Ramos (cell line): ENCODE data around the gene RERE.

ENCODE experiments used
- in situ Hi-C: fragments of 300-500 bp; cut with MboI; formaldehyde crosslinking; loops from one replicate; pipeline ENCODE4 v1.14.3; 2022; ENCODE audit warnings: low sequenced_read_pairs; ENCODE audit not compliant: unreplicated experiment

RERE gene

DNA sequence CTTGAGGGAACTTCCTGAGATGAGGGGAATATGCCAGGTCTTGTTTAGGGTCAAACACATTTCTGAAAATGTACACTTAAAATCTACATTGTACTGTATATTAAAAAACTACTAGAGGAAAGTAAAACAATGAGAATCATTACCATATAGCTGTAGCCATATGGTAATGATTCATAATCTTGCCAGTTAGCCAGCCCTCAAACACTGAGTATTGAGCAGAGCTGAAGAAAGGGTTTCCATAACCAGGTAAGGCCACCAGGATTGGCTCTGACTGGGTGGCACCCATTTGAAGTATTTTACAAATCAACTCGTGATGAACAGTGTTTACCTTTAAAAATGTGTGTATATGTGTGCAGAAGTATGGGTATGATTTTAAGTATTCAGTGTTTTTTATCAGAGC lies 272.8 kb downstream of the RERE start:
- in situ Hi-C loops, result loop anchor here (25.0 kb wide), 1 partner anchor 518 kb away; the partner anchor contains the start of gene SLC2A5

DNA sequence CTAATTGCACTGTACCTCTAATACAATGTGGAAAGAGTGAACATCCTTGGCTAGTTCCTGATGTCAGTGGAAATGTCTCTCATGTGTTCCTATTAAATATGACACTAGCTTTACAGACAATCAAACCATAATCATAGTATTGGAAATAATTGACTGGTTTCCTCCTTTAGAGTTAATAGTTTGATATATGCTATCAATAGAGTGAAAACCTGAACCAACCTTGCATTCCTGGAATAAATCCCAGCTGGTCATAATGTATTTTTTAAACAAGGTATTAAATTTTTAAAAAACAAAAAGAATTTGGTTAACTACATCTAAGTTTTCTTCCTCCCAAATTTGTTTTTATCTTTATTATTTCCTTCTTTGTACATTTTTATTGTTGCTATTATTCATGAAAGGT lies 273.5 kb downstream of the RERE start:
- in situ Hi-C loops, result loop anchor here (25.0 kb wide), 1 partner anchor 518 kb away; the partner anchor contains the start of gene SLC2A5

DNA sequence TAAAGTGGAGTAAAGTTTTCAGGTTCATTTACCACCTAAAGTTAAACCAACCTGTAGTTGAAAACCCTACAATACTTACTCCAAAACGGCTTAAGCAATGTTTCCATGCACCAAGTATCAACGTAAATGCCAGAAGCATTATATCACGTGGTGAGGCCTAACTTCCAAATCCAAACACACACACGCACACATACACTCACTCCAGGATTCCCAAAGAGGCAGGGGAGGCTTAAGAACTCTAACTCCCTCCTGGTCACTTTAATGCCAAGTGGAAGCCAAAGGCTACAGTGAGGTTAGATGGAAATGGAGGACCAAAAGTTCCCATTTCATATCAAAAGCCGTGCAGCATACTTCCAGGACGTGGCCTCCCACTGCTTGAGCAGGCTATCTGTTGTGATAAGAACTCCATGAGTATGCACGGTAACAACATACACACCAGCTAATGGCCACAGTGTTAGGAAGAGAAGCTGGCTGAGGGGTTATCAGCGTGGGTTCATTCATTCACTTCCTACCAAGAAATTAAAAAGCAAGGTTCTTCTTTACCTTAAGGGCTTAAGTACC lies 275.4 kb downstream of the RERE start:
- in situ Hi-C loops, result loop anchor here (25.0 kb wide), 1 partner anchor 520 kb away; the partner anchor contains the start of gene SLC2A5

DNA sequence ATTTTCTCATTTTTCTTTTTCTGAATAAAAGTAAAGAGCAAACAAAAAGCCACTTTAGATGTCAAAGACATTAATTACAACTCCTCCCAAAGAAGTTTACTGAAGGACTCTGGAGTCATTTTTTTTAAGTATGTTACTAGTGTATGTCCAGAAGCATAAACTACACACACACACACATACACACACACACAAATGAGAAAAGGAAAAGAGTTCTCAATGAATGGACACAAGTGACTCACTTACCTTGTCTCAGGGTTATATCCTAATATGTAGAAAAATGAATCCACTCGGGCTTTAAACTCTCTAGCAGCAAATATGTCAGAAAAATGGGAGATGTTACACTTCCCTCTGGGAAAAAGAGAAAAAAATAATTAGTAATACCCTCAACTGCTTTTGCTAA lies 276.5 kb downstream of the RERE start:
- in situ Hi-C loops, result loop anchor here (25.0 kb wide), 1 partner anchor 521 kb away; the partner anchor contains the start of gene SLC2A5

DNA sequence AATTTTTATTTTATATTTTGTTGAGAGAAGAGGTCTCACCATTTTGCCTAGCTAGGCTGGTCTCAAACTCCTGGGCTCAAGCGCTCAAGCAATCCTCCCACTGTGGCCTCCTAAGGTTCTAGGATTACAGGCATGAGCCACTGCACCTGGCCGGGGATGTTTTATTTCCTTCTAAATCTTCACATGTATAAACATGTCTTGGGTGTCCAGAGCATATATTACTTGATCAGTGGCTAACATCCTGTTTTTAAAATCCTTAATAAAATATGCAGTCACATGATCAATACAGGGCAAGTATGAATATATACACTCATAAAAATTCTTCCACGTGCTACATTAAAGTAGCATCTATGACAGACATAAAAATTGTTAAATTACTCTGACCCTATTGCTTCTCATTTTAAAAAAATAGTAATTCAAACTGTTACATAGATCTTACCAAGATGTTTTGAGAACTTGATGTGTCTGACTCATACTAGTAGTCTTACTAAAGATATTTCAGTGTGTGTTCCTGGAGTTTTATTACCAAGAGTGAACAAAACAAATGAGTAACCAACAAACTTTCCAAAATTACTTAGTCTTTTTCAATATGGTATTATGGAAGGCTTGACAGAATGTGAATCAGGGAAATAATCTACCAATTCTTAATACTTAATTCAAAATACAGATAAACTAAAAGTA lies 277.0 kb downstream of the RERE start:
- in situ Hi-C loops, result loop anchor here (25.0 kb wide), 1 partner anchor 522 kb away; the partner anchor contains the start of gene SLC2A5

DNA sequence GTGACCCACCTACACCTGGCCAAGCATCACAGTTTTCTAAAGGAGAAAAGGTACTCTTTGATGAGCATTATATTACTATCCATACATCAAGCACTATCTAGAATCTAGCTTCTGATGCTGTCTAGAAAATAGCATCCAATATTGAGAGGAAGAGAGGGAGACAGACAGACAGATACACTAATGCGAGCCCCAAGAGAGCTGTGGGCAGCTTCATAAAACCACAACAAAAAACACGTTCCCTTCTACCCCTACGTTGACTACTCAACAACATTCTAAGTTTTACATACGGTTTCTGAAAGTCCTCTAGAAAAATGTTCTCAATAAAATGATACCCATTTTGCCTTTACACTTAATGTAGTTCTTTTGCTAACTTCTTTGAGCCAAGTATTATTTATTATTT lies 277.8 kb downstream of the RERE start:
- in situ Hi-C loops, result loop anchor here (25.0 kb wide), 1 partner anchor 523 kb away; the partner anchor contains the start of gene SLC2A5

DNA sequence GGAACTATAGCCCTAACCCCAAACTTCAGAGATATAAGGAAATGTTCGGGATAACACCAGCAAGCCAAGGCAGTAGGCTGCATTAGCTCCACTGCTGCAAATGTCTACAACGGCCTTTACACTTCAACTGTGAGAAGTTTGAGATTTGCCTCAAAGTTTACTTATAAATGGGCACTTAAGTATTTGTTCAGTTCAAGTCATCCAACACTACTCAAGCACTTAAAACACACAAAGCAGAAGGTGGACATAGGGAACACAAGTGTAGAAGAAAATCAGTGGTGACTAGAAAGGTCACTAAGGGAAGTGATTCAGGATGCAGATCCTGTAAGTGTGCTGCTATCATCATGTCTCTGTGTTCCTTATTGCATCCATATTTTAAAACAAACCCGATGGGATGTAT lies 278.9 kb downstream of the RERE start:
- in situ Hi-C loops, result loop anchor here (25.0 kb wide), 1 partner anchor 524 kb away; the partner anchor contains the start of gene SLC2A5

DNA sequence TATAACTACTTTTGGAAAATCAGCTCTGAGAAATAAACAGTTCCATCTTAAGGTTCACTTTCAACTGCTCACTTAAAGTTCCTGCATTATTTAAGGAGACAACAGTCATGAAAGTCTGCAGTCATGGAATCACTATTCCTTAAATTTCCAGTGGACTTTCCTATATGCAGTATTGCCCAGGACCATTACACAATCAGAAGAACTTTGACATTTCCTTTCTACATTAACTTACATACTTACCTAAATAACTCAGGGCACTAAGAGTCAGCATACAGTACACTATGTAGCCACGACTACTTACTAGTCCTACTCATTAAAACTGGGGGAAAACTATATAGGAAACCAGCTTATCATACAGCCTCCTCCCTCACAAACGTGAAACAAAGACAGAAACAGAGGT lies 279.4 kb downstream of the RERE start:
- in situ Hi-C loops, result loop anchor here (25.0 kb wide), 1 partner anchor 524 kb away; the partner anchor contains the start of gene SLC2A5

DNA sequence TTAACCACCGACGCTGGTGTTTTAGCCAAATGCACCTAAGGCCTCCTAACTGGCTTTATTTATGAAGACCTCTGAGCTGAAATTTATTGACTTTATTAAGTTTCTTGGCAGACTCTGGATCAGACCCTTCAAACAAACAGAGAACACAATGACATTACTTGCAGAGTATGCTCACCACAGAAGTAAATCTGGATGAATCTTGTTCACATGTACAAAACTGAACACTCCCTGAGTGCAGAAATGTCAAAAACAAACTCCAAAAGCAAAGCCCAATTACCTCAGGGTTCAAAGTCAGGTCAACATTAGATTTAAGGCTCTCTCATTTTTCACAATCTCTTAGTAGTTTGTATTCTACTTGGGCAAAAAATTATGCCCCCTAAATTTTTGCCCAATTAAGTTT lies 280.9 kb downstream of the RERE start:
- in situ Hi-C loops, result loop anchor here (25.0 kb wide), 1 partner anchor 526 kb away; the partner anchor contains the start of gene SLC2A5

DNA sequence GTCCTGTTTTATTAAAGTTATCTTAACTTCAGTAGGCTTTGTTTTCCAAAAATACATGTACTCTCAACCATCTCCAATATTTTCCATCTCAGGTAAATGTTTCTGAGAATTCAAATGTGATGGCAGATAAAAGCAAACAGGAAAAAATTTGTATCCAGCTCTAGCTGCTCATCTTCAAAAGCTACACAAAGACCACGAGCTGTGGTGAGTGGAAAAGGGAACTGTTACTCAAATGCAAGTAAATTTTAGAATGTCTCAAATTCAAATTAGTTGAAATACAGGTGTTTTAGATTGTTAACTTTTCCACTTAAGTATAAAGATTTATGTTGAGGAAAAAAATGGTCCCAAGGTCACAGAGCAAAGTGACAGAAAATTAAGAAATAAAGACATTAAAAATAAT lies 283.5 kb downstream of the RERE start:
- in situ Hi-C loops, result loop anchor here (25.0 kb wide), 1 partner anchor 528 kb away; the partner anchor contains the start of gene SLC2A5

DNA sequence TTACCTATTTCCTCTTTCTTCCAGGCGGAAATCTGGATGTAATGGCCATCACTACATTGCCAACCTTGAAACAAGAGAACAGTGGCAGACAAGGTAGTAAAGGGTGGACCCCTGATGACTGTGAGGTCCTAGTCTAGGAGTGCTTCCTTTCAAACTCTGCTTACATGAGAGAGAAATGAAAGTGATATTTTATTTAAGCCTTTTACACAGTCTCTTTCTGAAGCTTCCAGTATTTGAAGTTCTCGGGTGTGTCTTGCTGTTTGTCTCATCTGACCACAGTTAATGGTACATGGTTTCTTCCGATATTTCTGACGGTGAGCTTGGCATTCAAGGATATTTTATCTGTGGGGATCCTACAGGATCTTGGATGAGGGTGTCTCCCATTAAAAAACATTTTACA lies 284.3 kb downstream of the RERE start:
- in situ Hi-C loops, result loop anchor here (25.0 kb wide), 1 partner anchor 529 kb away; the partner anchor contains the start of gene SLC2A5

DNA sequence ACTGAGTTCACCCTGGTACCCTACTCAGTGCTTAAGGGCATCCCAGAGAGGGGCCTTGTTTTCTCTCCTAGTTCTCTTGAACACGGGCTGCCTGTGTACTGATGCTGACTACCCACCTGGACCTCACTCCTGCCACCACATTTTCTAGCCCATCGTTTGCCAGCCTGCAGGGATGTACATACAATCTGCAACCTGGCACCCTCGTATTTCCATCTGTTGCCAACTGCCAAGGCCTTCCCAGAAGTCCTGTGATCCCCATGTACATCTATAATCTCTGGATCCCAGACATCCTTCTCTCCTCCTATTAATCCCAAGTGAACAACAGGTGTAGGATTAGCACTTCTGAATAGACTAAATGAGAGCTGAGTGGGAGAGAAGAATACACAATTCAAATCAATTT lies 287.5 kb downstream of the RERE start:
- in situ Hi-C loops, result loop anchor here (5.0 to 25.0 kb wide), 2 partner anchors 103 to 532 kb away; partner anchors contain the start of gene SLC2A5

DNA sequence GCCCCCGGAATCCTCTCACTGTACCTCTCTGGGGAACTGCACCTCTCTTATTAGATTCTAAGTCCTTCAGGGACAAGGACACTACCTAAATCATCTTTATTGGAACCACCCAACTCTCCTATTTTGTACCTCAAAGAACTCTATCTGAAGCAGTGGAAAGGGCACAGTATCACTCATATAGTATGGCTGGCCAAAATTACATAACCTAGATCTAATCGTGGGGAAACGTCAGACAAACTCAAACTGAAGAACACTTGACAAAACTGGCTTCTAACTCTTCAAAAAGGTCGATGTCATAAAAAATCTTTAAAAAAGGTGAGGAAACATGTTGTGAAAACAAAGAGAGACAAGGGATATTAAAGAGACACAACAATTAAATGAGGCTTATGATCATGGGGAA lies 289.5 kb downstream of the RERE start:
- in situ Hi-C loops, result loop anchor here (5.0 to 25.0 kb wide), 2 partner anchors 101 to 534 kb away; partner anchors contain the start of gene SLC2A5

DNA sequence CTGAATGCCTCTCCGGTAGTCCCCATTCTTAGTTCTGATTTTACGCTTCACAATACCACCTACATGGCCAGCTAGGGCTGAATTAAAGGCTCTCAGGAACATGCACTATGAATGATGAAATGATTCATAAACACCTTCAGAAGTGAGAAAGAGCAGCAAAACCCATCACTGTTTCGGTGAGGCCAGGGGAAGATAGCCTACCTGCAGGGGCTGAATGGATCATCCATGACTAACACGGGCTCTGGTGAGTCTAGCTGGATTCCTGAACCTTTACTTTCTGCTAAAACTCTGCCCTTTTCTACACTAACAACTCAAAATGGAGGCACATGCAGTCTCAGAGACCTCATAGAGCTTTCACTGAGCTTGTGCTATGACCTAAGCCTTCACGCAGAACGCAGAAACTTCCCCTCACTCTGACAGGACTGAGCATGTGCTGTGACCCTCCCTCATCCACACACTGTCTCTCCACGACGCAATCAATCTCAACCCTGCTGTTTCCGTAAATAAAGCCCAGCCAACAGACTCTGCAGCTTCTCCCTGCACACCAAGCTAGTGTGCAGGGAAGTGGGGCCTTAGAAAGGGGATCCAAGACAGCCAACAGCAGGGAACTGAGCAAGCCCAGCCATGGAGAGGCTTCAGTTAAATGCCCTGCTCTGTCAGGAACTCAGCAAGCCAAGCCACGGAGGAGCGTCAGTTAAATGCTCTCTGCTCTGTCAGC lies 291.7 kb downstream of the RERE start:
- in situ Hi-C loops, result loop anchor here (5.0 to 25.0 kb wide), 2 partner anchors 98 to 537 kb away; partner anchors contain the start of gene SLC2A5

DNA sequence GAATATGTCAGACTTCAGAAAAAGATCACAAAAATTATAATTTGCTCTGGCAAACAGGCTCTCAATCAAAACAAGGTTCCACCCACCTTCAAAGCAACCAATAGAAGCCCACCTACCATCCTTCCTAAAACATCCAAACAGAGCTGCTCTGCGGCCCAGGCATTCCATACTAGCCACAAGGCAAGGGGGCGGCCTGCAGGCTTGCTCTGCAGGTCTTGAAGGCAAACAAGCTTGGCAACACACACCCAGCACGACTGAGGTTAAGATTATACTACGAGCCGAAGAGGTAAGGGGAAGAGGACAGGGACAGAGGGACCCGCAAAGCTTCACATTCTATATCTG lies 292.3 kb downstream of the RERE start:
- in situ Hi-C loops, result loop anchor here (5.0 to 25.0 kb wide), 2 partner anchors 98 to 537 kb away; partner anchors contain the start of gene SLC2A5

DNA sequence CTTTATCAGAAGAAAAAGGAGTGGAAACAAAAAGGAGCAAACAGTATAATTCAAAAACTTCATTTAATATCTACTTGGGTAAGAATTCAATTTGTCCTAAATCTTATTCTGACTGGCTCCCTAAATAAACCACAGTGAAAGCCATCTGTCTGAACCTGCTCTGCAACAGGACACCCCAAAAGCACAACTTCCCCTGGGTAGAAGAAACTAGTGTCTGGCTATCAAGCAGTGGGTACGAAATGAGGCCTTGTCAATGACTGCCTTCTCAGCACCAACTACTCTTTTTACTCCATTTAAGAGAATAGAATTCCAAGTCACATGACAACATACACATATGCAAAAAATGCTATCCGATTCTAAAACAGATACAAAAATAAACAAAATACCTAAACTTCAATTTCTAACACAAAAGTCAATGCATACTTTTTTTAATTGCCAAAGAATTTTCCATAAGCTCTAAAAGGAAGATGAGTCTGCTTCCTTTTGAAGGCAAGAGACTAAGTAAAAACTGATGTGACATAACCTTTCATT lies 292.7 kb downstream of the RERE start:
- in situ Hi-C loops, result loop anchor here (5.0 to 25.0 kb wide), 2 partner anchors 97 to 538 kb away; partner anchors contain the start of gene SLC2A5

DNA sequence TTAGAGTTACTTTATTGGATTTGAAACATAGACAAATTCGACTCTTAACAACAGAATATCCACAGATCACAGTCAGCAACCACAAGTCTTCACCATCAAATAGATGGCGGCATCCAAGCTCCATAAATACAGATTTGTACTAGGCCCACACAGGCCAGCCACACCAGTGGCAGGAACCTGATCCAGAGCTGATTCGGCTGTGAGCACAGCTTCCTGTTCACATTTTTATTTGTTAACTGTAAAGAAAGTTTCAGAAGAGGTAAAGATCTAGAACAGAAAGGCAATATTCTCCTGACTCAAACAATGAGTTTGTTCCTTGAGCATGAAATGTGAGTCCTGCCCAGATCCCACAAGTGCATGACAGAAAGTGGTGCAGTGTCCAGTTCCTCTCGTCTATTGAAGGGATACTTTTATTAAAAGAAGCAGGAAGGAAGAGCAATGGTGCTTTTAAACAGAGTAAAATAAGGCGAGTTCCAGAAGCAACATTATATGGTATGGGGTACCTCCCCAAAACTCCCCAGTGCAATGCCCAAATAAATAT lies 293.7 kb downstream of the RERE start:
- in situ Hi-C loops, result no loop called here

DNA sequence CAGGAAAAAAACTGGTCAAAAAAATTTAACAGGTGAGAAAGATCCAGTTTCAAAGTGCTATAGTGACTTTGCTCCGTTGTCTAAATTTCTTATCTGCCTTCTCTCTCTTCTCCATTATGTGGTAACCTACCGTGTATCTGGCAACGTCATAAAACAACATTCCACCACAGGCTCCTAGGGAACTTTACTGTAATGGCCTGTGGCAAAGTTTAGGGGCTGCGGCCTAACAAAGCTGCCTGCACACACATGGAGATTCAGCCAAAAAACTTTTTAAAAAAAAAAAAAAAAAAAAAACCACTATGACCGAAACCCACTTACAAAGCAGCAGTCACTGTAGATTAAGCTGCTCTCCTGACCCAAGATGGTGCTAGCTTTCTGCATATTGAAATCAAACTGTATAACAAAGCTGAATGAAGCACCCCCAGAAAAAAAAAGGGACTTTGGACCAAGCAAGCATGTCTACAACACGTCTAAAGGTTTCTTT lies 296.9 kb downstream of the RERE start:
- in situ Hi-C loops, result no loop called here

DNA sequence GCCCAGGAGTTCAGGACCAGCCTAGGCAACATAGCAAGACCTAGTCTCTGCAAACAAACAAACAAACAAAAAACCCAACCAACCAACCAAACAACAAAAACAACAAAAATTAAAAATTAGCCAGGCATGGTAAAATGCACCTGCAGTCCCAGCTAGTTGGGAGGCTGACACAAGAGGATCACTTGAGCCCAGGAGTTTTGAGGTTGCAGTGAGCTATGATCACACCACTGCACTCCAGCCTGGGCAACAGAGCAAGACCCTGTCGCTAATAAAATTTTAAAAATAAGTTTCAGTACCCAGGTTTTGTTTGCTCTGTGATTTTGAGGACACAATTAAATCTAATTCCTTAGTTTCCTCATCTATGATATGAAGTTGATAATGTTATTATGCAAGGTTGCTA lies 298.3 kb downstream of the RERE start:
- in situ Hi-C loops, result no loop called here

DNA sequence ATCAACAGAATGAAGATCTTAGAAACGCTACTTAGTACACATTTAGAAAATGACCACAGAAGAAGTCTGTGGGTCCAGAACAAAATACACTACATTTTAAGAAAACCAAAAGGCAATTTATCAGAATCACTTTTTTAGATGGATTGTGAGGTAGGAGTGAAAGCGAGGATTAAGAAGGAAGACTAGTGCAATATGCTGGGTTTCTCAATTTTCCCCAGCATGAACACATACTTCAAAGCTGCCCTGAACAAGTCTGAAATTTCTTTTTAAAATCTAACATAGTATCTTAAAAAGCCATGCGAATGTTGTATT lies 299.0 kb downstream of the RERE start:
- in situ Hi-C loops, result no loop called here
